Astrocyte (in vitro differentiated cells and primary cell): Measurements from ENCODE around the gene SRBD1. TPM values are rescaled to one million over a fixed set of nuclear protein-coding genes. Genes with fewer than 3 reads are reported as not detected.

Experiments used
- DNase-seq: peaks from one replicate; pipeline ENCODE4 v3.0.0-alpha.2; 2010; ENCODE audit warnings: low read depth
- FAIRE-seq: peaks from 2 replicates; lab custom pipeline; 2011; peaks lifted over from hg19 to GRCh38; lab: Jason Lieb, UNC
- H2AFZ ChIP-seq: 2 replicates; pipeline ENCODE4 v1.6.0; 2012; ENCODE audit warnings: low read depth, low read length, inconsistent platforms
- H3K27ac ChIP-seq: 2 replicates; pipeline ENCODE4 v1.5.1; 2011; ENCODE audit warnings: low read depth, low read length, inconsistent platforms
- H3K27me3 ChIP-seq: 2 replicates; pipeline ENCODE4 v1.6.0; 2011; ENCODE audit warnings: low read length, inconsistent platforms; ENCODE audit not compliant: insufficient read depth
- H3K36me3 ChIP-seq: 2 replicates; pipeline ENCODE4 v1.5.1; 2011; ENCODE audit warnings: low read length, inconsistent platforms; ENCODE audit not compliant: insufficient read depth
- H3K4me1 ChIP-seq: 2 replicates; pipeline ENCODE4 v1.5.1; 2011; ENCODE audit warnings: low read length, inconsistent platforms; ENCODE audit not compliant: insufficient read depth
- H3K4me2 ChIP-seq: 2 replicates; pipeline ENCODE4 v1.6.0; 2012; ENCODE audit warnings: low read length, inconsistent platforms
- H3K4me3 ChIP-seq: 2 replicates; pipeline ENCODE4 v1.5.1; 2011; ENCODE audit warnings: low read depth, mild to moderate bottlenecking, low read length, inconsistent platforms; ENCODE audit not compliant: insufficient read depth
- H3K79me2 ChIP-seq: 2 replicates; pipeline ENCODE4 v1.6.0; 2012; ENCODE audit warnings: mild to moderate bottlenecking, low read length, inconsistent platforms; ENCODE audit not compliant: insufficient read depth
- H3K9ac ChIP-seq: 2 replicates; pipeline ENCODE4 v1.6.0; 2012; ENCODE audit warnings: mild to moderate bottlenecking, low read length, inconsistent platforms
- H3K9me3 ChIP-seq: 2 replicates; pipeline ENCODE4 v1.5.1; 2012; ENCODE audit warnings: low read depth, mild to moderate bottlenecking, low read length, inconsistent platforms; ENCODE audit not compliant: insufficient read depth
- H4K20me1 ChIP-seq: 2 replicates; pipeline ENCODE4 v1.6.0; 2012; ENCODE audit warnings: low read length, inconsistent platforms; ENCODE audit not compliant: insufficient read depth
- H3K27ac Mint-ChIP-seq: one replicate; pipeline ENCODE4 v1.8.0; 2021; ENCODE audit warnings: mild to moderate bottlenecking, mixed read lengths; ENCODE audit not compliant: unreplicated experiment
- H3K27me3 Mint-ChIP-seq: one replicate; pipeline ENCODE4 v1.8.0; 2021; ENCODE audit warnings: low read depth, mixed read lengths; ENCODE audit not compliant: unreplicated experiment
- H3K36me3 Mint-ChIP-seq: one replicate; pipeline ENCODE4 v1.8.0; 2021; ENCODE audit warnings: low read depth, mixed read lengths; ENCODE audit not compliant: unreplicated experiment
- H3K4me1 Mint-ChIP-seq: one replicate; pipeline ENCODE4 v1.8.0; 2021; ENCODE audit warnings: low read depth, mixed read lengths; ENCODE audit not compliant: unreplicated experiment
- H3K4me3 Mint-ChIP-seq: one replicate; pipeline ENCODE4 v1.8.0; 2021; ENCODE audit warnings: mild to moderate bottlenecking, moderate library complexity, mixed read lengths; ENCODE audit not compliant: unreplicated experiment
- H3K9me3 Mint-ChIP-seq: one replicate; pipeline ENCODE4 v1.8.0; 2021; ENCODE audit warnings: mild to moderate bottlenecking, mixed read lengths; ENCODE audit not compliant: unreplicated experiment
- EZH2 ChIP-seq: IDR thresholded peaks from 2 replicates; pipeline ENCODE4 v1.6.1; 2012; ENCODE audit warnings: mild to moderate bottlenecking, low read length, inconsistent platforms; ENCODE audit not compliant: insufficient read depth
- total RNA-seq: library from RNA; stranded (reverse); gene quantifications from 2 replicates; pipeline ENCODE4 v1.2.1, GENCODE V29; 2021
- TF ChIP-seq, protein P1 (sequence below): IDR thresholded peaks from 2 replicates; pipeline ENCODE4 v1.5.1; 2011; ENCODE audit warnings: low read depth, mild to moderate bottlenecking, inconsistent platforms, low read length, moderate library complexity; ENCODE audit not compliant: insufficient read depth

The SRBD1 gene
- total RNA-seq, 1 donor from 2014 or later: 9.3 TPM

DNA sequence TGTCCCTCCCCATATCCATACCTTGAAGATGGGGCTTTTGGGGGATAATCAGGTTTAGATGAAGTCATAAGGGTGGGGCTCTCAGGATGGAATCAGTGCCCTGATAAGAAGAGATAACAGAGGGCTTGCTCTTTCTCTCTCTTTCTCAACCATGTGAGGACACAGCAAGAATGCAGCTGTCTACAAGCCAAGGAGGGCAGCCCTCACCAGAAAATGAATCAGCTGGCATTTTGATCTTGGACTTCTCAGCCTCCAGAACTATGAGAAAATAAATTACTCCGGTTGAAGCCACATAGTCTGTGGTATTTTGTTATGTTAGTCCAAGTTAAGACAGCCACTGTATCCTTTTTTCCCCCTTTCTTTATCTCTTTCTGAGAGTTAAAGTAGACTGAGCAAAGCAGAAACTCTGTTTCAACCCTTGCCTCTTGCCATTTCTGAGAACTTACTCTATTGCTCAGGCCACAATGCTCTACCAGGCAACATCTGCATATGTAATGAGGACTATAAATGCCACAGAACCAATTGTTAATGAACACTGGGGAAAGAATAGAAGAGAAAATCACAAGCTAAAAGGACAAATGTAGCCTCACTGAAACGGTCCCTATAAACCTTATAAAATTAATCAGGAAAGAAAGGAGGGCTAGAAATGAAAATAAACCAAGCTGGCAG is 56.9 kb downstream of the SRBD1 start:
- peaks cover 2% of the 10 kb centered on the region for H3K36me3 Mint-ChIP-seq
- Histone ChIP-seq H3K36me3 (no peaks in the 10 kb centered on the region), H3K79me2 (no peaks in the 10 kb centered on the region), H2AFZ (no peak overlapping the region), H3K4me3 (no peak overlapping the region), H3K9ac (no peak overlapping the region), H3K27me3 (no peaks in the 10 kb centered on the region), H3K4me2 (peak overlapping the region; percentile 42), H3K9me3 (no peaks in the 10 kb centered on the region), H3K27ac (peak overlapping the region; percentile 42), H3K4me1 (peaks cover 9% of the 10 kb centered on the region), H4K20me1 (no peaks in the 10 kb centered on the region)
- no peaks in the 10 kb centered on the region for H3K9me3 Mint-ChIP-seq
- peaks cover 10% of the 10 kb centered on the region for H3K4me1 Mint-ChIP-seq
- no peak overlapping the region for H3K4me3 Mint-ChIP-seq
- no peaks in the 10 kb centered on the region for H3K27me3 Mint-ChIP-seq
- TF ChIP-seq, protein P1, sequence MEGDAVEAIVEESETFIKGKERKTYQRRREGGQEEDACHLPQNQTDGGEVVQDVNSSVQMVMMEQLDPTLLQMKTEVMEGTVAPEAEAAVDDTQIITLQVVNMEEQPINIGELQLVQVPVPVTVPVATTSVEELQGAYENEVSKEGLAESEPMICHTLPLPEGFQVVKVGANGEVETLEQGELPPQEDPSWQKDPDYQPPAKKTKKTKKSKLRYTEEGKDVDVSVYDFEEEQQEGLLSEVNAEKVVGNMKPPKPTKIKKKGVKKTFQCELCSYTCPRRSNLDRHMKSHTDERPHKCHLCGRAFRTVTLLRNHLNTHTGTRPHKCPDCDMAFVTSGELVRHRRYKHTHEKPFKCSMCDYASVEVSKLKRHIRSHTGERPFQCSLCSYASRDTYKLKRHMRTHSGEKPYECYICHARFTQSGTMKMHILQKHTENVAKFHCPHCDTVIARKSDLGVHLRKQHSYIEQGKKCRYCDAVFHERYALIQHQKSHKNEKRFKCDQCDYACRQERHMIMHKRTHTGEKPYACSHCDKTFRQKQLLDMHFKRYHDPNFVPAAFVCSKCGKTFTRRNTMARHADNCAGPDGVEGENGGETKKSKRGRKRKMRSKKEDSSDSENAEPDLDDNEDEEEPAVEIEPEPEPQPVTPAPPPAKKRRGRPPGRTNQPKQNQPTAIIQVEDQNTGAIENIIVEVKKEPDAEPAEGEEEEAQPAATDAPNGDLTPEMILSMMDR: no peak
- TF ChIP-seq EZH2: no peak
- peak overlapping the region; percentile 24 for H3K27ac Mint-ChIP-seq
- FAIRE-seq (peak; percentile 71), DNase-seq (peak; percentile 80)

DNA sequence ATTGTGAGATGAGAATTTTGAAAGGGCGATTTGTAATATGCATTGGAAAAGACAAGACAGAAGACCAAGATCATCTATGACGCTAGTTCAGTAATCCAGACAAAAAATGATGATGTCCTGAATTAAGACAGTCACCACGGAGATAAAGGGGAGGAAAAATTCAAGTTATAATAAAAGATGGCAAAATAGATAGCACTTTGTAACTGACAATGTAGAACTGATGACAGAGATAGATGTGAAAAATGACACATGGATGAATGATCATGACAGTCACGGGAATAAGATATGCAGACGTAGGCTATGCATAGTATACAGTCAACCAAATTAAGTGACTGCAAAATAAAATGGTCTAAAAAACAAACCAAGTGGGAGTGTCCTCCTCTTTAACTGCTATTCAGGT is 59.2 kb downstream of the SRBD1 start:
- Mint-ChIP-seq H3K27me3 (no peaks in the 10 kb centered on the region), H3K36me3 (peaks cover 2% of the 10 kb centered on the region), H3K4me1 (peaks cover 10% of the 10 kb centered on the region), H3K9me3 (no peaks in the 10 kb centered on the region), H3K27ac (no peak overlapping the region), H3K4me3 (no peak overlapping the region)
- Histone ChIP-seq H3K9me3 (no peaks in the 10 kb centered on the region), H2AFZ (no peak overlapping the region), H4K20me1 (no peaks in the 10 kb centered on the region), H3K9ac (no peak overlapping the region), H3K4me3 (no peak overlapping the region), H3K79me2 (no peaks in the 10 kb centered on the region), H3K27ac (no peak overlapping the region), H3K36me3 (no peaks in the 10 kb centered on the region), H3K4me1 (peaks cover 9% of the 10 kb centered on the region), H3K27me3 (no peaks in the 10 kb centered on the region), H3K4me2 (no peak overlapping the region)
- DNase-seq: no peak
- FAIRE-seq: no peak
- TF ChIP-seq, protein P1: no peak
- no peak for TF ChIP-seq EZH2

DNA sequence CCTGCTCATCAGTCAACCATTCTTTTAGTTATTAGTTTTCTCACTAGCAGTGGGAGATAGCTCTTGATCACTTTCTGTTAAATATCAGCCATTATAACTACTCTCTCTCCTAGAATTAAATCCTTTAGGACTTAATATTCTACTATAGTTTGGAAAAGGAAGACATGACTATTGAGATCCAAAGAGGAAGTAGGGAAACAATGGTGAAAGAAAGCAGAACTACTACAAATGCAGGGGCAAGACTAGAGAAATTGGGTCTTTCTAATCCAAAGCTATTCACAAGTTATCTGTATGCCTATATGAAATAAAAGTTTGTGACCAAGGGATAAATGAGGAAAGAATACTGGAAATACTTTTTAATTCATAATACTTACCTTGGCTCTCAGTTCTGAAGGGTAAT is 65.1 kb downstream of the SRBD1 start:
- Mint-ChIP-seq H3K4me1 (no peaks in the 10 kb centered on the region), H3K27ac (no peak overlapping the region), H3K36me3 (peaks cover 9% of the 10 kb centered on the region), H3K9me3 (no peaks in the 10 kb centered on the region), H3K27me3 (no peaks in the 10 kb centered on the region), H3K4me3 (no peak overlapping the region)
- no peaks in the 10 kb centered on the region for H3K79me2 ChIP-seq
- no peak overlapping the region for H3K4me2 ChIP-seq
- no peak for TF ChIP-seq EZH2
- TF ChIP-seq, protein P1: no peak
- H3K36me3 ChIP-seq: peaks cover 12% of the 10 kb centered on the region
- no peaks in the 10 kb centered on the region for H4K20me1 ChIP-seq
- no peak for FAIRE-seq
- H2AFZ ChIP-seq: no peak overlapping the region
- H3K4me1 ChIP-seq: no peaks in the 10 kb centered on the region
- peaks cover 13% of the 10 kb centered on the region for H3K9me3 ChIP-seq
- H3K9ac ChIP-seq: no peak overlapping the region
- H3K27me3 ChIP-seq: no peaks in the 10 kb centered on the region
- H3K4me3 ChIP-seq: no peak overlapping the region
- no peak for DNase-seq
- H3K27ac ChIP-seq: no peak overlapping the region
